ENCODE results near the gene LHX6. TPM values are rescaled to one million over a fixed set of nuclear protein-coding genes. Genes with fewer than 3 reads are reported as not detected.

The LHX6 gene
- total and polyA plus RNA-seq, 2 of the 13 experiments (the other 11 are each of a cell fraction or from before 2014, with no cell fraction given) = 1.1 to 1.3 TPM

DNA sequence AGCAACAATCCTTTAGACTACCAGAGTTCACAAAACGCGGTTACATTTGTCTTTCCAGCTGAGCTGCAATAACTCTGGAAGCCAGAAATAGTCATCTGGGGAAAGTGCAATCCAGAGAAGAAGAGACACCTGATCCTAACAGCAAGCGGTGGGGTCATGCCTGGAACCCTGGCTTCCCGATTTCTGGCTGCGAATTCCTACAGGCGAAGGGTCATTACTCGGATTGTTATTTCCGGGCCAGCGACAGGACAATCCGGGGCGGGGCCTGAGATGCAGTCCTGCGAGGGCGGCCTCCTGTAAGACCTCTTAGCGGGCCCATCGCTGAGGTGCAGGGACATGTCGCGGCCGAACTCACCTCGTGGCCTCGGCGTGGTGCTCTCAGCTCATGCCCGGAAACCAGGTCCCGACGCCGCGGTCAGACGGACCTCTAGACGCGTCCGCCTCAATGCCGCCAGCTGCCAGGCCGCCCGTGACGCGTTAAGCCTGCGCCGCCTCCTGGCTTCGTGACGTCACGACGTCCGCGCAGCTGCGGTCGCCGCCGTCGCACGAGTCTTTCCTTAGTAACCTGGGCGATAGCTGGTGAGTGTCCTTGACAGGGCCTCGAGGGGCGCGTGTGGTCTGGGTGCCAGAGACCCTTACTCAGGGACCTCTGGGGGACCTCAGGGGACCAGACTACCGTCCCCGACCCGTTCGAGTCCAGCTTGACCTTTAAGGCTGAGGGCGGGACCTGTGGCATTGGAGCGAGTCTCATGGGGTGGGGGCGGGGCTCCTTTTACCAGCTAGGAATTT, 35.8 kb upstream of the LHX6 start, which contains the start of the genes MRRF and RBM18 (continued):
- TF ChIP-seq, protein P1, sequence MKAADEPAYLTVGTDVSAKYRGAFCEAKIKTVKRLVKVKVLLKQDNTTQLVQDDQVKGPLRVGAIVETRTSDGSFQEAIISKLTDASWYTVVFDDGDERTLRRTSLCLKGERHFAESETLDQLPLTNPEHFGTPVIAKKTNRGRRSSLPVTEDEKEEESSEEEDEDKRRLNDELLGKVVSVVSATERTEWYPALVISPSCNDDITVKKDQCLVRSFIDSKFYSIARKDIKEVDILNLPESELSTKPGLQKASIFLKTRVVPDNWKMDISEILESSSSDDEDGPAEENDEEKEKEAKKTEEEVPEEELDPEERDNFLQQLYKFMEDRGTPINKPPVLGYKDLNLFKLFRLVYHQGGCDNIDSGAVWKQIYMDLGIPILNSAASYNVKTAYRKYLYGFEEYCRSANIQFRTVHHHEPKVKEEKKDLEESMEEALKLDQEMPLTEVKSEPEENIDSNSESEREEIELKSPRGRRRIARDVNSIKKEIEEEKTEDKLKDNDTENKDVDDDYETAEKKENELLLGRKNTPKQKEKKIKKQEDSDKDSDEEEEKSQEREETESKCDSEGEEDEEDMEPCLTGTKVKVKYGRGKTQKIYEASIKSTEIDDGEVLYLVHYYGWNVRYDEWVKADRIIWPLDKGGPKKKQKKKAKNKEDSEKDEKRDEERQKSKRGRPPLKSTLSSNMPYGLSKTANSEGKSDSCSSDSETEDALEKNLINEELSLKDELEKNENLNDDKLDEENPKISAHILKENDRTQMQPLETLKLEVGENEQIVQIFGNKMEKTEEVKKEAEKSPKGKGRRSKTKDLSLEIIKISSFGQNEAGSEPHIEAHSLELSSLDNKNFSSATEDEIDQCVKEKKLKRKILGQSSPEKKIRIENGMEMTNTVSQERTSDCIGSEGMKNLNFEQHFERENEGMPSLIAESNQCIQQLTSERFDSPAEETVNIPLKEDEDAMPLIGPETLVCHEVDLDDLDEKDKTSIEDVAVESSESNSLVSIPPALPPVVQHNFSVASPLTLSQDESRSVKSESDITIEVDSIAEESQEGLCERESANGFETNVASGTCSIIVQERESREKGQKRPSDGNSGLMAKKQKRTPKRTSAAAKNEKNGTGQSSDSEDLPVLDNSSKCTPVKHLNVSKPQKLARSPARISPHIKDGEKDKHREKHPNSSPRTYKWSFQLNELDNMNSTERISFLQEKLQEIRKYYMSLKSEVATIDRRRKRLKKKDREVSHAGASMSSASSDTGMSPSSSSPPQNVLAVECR (CRISPR knock-in tag; IDR thresholded peaks at IDR 0.05; ENCODE audit: borderline replicate concordance) = peak; percentile 97
- TF ChIP-seq ZNF558 (CRISPR knock-in tag; IDR thresholded peaks at IDR 0.05; ENCODE audit: borderline replicate concordance) (peak; percentile 95; the same call in 1 of the 2 replicates), ZNF101 (CRISPR knock-in tag; IDR thresholded peaks at IDR 0.05; ENCODE audit: borderline replicate concordance, low read depth) (no peak), DNMT1 (CRISPR knock-in tag; IDR thresholded peaks at IDR 0.05) (peak; percentile 91; the same call in 1 of the 2 replicates), ZFY (CRISPR knock-in tag; IDR thresholded peaks at IDR 0.05) (peak; percentile 97), ATF7-NPFF (CRISPR knock-in tag; IDR thresholded peaks at IDR 0.05; ENCODE audit: low read depth) (peak; percentile 98), PLRG1 (conservative IDR thresholded peaks at IDR 0.05) (no peak), PITX1 (CRISPR knock-in tag; IDR thresholded peaks at IDR 0.05) (peak; percentile 90), PCBP1 (IDR thresholded peaks at IDR 0.05; ENCODE audit: borderline replicate concordance, low read depth, low read length) (no peak), ZNF263 (CRISPR knock-in tag; IDR thresholded peaks at IDR 0.05) (peak; percentile 73; the same call in 1 of the 2 replicates), SAP130 (CRISPR knock-in tag; IDR thresholded peaks at IDR 0.05; ENCODE audit: low read depth) (peak; percentile 94), NBN (conservative IDR thresholded peaks at IDR 0.05) (no peak), ZNF292 (CRISPR knock-in tag; IDR thresholded peaks at IDR 0.05; ENCODE audit: borderline replicate concordance, low read depth) (peak; percentile 86), RFXANK (CRISPR knock-in tag; IDR thresholded peaks at IDR 0.05) (no peak), XRCC5 (optimal IDR thresholded peaks at IDR 0.05; ENCODE audit: low read length) (peak; percentile 71), ZFP36 (IDR thresholded peaks at IDR 0.05; ENCODE audit: borderline replicate concordance, low read depth, low read length, partially characterized antibody) (no peak), JARID2 (CRISPR knock-in tag; IDR thresholded peaks at IDR 0.05; ENCODE audit: insufficient replicate concordance) (peak; percentile 78), HNF4A (CRISPR knock-in tag; IDR thresholded peaks at IDR 0.05) (no peak), PHF5A (CRISPR knock-in tag; IDR thresholded peaks at IDR 0.05; ENCODE audit: low read depth, unreplicated experiment) (peak; percentile 51), ZSCAN29 (CRISPR knock-in tag; conservative IDR thresholded peaks at IDR 0.05) (peak; percentile 97), AGO2 (optimal IDR thresholded peaks at IDR 0.05; ENCODE audit: low read depth, low read length) (peak; percentile 39), BRD4 (CRISPR knock-in tag; IDR thresholded peaks at IDR 0.05) (no peak)
- TF ChIP-seq, protein P2, sequence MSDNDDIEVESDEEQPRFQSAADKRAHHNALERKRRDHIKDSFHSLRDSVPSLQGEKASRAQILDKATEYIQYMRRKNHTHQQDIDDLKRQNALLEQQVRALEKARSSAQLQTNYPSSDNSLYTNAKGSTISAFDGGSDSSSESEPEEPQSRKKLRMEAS (IDR thresholded peaks at IDR 0.05) = peak; percentile 99
- TF ChIP-seq, protein P3, sequence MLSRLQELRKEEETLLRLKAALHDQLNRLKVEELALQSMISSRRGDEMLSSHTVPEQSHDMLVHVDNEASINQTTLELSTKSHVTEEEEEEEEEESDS (CRISPR knock-in tag; IDR thresholded peaks at IDR 0.05; ENCODE audit: borderline replicate concordance) = peak; percentile 90; the same call in 1 of the 2 replicates
- TF ChIP-seq, protein P4, sequence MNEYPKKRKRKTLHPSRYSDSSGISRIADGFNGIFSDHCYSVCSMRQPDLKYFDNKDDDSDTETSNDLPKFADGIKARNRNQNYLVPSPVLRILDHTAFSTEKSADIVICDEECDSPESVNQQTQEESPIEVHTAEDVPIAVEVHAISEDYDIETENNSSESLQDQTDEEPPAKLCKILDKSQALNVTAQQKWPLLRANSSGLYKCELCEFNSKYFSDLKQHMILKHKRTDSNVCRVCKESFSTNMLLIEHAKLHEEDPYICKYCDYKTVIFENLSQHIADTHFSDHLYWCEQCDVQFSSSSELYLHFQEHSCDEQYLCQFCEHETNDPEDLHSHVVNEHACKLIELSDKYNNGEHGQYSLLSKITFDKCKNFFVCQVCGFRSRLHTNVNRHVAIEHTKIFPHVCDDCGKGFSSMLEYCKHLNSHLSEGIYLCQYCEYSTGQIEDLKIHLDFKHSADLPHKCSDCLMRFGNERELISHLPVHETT (CRISPR knock-in tag; conservative IDR thresholded peaks at IDR 0.05) = peak; percentile 80; the same call in 1 of the 2 replicates

Data from HepG2 (cell line).